ENCODE measurements around the gene CORIN. TPM values are rescaled to one million over a fixed set of nuclear protein-coding genes. Genes with fewer than 3 reads are reported as not detected.
"Not testable (repeated sequence)": the region's sequence is repeated elsewhere in the genome, so short reads cannot be mapped to it uniquely, and the experiment has no call there.

CORIN gene

GRCh38 chr4:47550899-47551548 lies 286.8 kb downstream of the CORIN start:
- Histone ChIP-seq H3K56ac (ENCODE audit: low read length) (no peak overlapping the region), H2AK5ac (ENCODE audit: low read length) (no peak overlapping the region), H2BK15ac (replicated peaks; ENCODE audit: low read depth) (no peak overlapping the region), H3K27me3 (ENCODE audit: insufficient read depth, low read length, poor library complexity) (no peaks in the 10 kb centered on the region), H3K36me3 (ENCODE audit: control insufficient read depth, insufficient read depth, low read length) (no peaks in the 10 kb centered on the region), H3K27ac (ENCODE audit: low read depth, low read length) (no peak overlapping the region), H2BK120ac (ENCODE audit: low read depth, low read length) (no peak overlapping the region), H3K79me2 (ENCODE audit: control insufficient read depth, insufficient read depth, low read length) (no peaks in the 10 kb centered on the region), H4K8ac (ENCODE audit: low read depth, low read length) (no peak overlapping the region), H4K5ac (ENCODE audit: low read length) (no peak overlapping the region), H3K4me1 (ENCODE audit: control insufficient read depth, low read depth, low read length) (no peaks in the 10 kb centered on the region), H3K9ac (ENCODE audit: low read length) (no peak overlapping the region), H3K4me3 (ENCODE audit: low read length) (no peak overlapping the region), H3K4ac (ENCODE audit: low read depth, low read length) (no peak overlapping the region), H3K4me2 (ENCODE audit: low read length) (no peak overlapping the region), H3K18ac (ENCODE audit: low read length) (no peak overlapping the region), H3K23ac (ENCODE audit: low read length) (no peak overlapping the region), H3K79me1 (ENCODE audit: low read length) (no peaks in the 10 kb centered on the region), H2BK5ac (ENCODE audit: low read length) (no peak overlapping the region)
- WGBS (ENCODE audit: extremely low coverage, insufficient coverage, low lambda C conversion rate), result no CpG with 5 or more reads among the region's 7 CpGs
- DNase-seq, result no peak

GRCh38 chr4:47550357-47550756 lies 287.5 kb downstream of the CORIN start:
- not testable (repeated sequence) for H3K4ac ChIP-seq (ENCODE audit: low read depth, low read length); H3K79me1 ChIP-seq (ENCODE audit: low read length); H3K56ac ChIP-seq (ENCODE audit: low read length); H3K79me2 ChIP-seq (ENCODE audit: control insufficient read depth, insufficient read depth, low read length); H2AK5ac ChIP-seq (ENCODE audit: low read length); H2BK120ac ChIP-seq (ENCODE audit: low read depth, low read length); H3K4me1 ChIP-seq (ENCODE audit: control insufficient read depth, low read depth, low read length); H4K8ac ChIP-seq (ENCODE audit: low read depth, low read length); H3K27ac ChIP-seq (ENCODE audit: low read depth, low read length); H4K5ac ChIP-seq (ENCODE audit: low read length); H2BK15ac ChIP-seq (replicated peaks; ENCODE audit: low read depth); H3K23ac ChIP-seq (ENCODE audit: low read length); H3K36me3 ChIP-seq (ENCODE audit: control insufficient read depth, insufficient read depth, low read length); H3K27me3 ChIP-seq (ENCODE audit: insufficient read depth, low read length, poor library complexity); H3K4me2 ChIP-seq (ENCODE audit: low read length); DNase-seq; H3K9ac ChIP-seq (ENCODE audit: low read length); H3K18ac ChIP-seq (ENCODE audit: low read length); H3K4me3 ChIP-seq (ENCODE audit: low read length); H2BK5ac ChIP-seq (ENCODE audit: low read length)
- WGBS (ENCODE audit: extremely low coverage, insufficient coverage, low lambda C conversion rate), result no CpG with 5 or more reads among the region's 7 CpGs

Small RNAs within 50 kb of the gene (small RNA-seq; reads per million reads assigned to genes)
- gene MIR8053 (ENCODE audit: insufficient read depth), result not detected
